NCI-H1436 (cell line): ENCODE results near the gene PCDHA9.
"Not testable (repeated sequence)": the region's sequence is repeated elsewhere in the genome, so short reads cannot be mapped to it uniquely, and the experiment has no call there.

Source experiments
- DNase-seq: peaks from one replicate; lab custom pipeline; 2025; lab: John Stamatoyannopoulos, UW

The PCDHA9 gene

DNA sequence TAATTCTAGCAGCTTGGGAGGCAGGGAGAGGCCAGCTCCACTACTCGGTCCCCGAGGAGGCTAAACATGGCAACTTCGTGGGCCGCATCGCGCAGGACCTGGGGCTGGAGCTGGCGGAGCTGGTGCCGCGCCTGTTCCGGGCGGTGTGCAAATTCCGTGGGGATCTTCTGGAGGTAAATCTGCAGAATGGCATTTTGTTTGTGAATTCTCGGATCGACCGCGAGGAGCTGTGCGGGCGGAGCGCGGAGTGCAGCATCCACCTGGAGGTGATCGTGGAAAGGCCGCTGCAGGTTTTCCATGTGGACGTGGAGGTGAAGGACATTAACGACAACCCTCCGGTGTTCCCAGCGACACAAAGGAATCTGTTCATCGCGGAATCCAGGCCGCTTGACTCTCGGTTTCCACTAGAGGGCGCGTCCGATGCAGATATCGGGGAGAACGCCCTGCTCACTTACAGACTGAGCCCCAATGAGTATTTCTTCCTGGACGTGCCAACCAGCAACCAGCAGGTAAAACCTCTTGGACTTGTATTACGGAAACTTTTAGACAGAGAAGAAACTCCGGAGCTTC is 13.7 kb upstream of the PCDHA9 start:
- not testable (repeated sequence) for DNase-seq

DNA sequence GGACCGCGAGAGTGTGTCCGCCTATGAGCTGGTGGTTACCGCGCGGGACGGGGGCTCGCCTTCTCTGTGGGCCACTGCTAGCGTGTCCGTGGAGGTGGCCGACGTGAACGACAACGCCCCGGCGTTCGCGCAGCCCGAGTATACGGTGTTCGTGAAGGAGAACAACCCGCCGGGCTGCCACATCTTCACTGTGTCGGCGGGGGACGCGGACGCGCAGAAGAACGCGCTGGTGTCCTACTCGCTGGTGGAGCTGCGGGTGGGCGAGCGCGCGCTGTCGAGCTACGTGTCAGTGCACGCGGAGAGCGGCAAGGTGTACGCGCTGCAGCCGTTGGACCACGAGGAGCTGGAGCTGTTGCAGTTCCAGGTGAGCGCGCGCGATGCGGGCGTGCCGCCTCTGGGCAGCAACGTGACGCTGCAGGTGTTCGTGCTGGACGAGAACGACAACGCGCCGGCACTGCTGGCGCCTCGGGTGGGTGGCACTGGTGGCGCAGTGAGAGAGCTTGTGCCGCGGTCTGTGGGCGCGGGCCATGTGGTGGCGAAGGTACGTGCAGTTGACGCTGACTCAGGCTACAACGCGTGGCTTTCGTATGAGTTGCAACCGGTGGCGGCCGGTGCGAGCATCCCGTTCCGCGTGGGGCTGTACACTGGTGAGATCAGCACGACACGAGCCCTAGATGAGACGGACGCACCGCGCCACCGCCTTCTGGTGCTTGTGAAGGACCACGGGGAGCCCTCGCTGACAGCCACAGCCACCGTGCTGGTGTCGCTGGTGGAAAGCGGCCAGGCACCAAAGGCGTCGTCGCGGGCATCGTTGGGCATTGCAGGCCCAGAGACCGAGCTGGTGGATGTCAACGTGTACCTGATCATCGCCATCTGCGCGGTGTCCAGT is 12.3 kb upstream of the PCDHA9 start:
- DNase-seq, result no peak

DNA sequence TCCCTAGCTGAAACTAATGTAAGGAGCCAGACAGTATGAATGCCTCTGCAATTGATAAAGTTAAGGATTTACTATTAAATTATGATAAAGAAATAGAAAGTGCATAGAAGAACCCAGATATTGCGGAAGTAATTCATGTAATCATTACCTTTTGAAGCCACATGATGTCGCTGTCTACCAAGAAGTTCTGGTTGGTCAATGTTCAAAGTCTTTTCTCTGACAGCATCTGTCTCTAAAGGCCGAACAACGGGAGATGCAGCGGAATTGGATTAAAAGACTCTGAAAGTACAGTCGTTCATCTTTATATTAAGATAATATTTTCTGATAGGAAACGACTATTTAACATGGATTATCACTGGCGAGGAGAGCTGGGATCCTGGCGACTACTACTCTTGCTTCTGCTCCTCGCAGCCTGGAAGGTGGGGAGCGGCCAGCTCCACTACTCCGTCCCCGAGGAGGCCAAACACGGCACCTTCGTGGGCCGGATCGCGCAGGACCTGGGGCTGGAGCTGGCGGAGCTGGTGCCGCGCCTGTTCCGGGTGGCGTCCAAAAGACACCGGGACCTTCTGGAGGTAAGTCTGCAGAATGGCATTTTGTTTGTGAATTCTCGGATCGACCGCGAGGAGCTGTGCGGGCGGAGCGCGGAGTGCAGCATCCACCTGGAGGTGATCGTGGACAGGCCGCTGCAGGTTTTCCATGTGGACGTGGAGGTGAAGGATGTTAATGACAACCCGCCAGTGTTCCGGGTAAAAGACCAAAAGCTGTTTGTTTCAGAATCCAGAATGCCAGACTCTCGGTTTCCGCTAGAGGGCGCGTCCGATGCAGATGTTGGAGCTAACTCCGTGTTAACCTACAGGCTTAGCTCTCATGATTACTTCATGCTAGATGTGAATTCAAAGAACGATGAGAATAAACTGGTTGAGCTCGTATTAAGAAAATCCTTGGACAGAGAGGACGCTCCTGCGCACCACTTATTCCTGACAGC is 6.9 kb upstream of the PCDHA9 start, which contains the start of gene PCDHA8:
TSS of gene PCDHA8 (plus strand) at position 210 of the 985 bp plus-strand sequence. CDS start at position 345, 135 bp downstream.
- DNase-seq, result no peak

DNA sequence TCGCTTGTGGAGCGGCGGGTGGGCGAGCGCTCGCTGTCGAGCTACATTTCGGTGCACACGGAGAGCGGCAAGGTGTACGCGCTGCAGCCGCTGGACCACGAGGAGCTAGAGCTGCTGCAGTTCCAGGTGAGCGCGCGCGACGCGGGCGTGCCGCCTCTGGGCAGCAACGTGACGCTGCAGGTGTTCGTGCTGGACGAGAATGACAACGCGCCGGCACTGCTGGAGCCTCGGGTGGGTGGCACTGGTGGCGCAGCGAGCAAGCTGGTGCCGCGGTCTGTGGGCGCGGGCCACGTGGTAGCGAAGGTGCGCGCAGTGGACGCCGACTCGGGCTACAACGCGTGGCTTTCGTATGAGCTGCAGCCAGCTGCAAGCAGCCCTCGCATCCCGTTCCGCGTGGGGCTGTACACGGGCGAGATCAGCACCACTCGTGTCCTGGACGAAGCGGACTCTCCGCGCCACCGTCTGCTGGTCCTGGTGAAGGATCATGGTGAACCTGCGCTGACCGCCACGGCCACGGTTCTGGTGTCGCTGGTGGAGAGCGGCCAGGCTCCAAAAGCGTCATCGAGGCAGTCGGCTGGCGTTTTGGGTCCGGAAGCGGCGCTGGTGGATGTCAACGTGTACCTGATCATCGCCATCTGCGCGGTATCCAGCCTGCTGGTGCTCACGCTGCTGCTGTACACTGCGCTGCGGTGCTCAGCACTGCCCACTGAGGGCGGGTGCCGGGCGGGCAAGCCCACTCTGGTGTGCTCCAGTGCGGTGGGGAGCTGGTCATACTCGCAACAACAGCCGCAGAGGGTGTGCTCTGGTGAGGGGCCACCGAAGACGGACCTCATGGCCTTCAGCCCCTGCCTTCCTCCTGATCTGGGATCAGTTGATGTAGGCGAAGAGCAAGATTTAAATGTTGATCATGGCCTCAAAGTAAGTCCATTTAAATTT is 5.1 kb upstream of the PCDHA9 start:
- DNase-seq, result no peak

DNA sequence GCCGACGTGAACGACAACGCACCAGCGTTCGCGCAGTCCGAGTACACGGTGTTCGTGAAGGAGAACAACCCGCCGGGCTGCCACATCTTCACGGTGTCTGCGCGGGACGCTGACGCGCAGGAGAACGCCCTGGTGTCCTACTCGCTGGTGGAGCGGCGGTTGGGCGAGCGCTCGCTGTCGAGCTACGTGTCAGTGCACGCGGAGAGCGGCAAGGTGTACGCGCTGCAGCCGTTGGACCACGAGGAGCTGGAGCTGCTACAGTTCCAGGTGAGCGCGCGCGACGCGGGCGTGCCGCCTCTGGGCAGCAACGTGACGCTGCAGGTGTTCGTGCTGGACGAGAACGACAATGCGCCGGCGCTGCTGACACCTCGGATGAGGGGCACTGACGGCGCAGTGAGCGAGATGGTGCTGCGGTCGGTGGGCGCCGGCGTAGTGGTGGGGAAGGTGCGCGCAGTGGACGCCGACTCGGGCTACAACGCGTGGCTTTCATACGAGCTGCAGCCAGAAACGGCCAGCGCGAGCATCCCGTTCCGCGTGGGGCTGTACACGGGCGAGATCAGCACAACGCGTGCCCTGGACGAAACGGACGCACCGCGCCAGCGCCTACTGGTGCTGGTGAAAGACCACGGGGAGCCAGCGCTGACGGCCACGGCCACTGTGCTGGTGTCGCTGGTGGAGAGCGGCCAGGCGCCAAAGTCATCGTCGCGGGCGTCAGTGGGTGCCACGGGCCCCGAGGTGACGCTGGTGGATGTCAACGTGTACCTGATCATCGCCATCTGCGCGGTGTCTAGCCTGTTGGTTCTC is 1.9 kb downstream of the PCDHA9 start:
- DNase-seq, result not testable (repeated sequence)

DNA sequence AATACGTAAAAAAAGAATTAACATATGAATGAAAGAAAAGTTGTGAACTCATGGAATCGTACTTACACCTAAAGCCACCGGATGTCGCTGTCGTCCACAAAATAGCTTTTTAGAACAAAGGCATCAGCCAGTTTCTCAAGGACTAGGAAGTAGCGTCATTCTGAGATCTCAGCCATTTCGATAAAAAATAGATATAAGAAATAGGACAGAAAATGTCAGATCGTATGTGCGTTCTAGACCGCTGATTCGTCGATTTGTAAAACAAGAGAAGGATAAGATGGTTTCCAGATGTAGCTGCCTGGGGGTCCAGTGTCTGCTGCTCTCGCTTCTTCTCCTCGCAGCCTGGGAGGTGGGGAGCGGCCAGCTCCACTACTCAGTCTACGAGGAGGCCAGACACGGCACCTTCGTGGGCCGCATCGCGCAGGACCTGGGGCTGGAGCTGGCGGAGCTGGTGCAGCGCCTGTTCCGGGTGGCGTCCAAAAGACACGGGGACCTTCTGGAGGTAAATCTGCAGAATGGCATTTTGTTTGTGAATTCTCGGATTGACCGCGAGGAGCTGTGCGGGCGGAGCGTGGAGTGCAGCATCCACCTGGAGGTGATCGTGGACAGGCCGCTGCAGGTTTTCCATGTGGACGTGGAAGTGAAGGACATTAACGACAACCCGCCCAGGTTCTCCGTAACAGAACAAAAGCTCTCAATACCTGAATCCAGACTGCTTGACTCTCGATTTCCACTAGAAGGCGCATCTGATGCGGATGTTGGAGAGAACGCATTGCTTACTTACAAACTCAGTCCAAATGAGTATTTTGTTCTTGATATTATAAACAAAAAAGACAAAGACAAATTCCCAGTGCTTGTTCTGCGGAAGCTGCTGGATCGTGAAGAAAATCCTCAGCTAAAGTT is 7.8 kb downstream of the PCDHA9 start, which contains the start of gene PCDHA10:
TSS of gene PCDHA10 (plus strand) at position 126 of the 903 bp plus-strand sequence. CDS start at position 278, 152 bp downstream.
- no peak for DNase-seq

DNA sequence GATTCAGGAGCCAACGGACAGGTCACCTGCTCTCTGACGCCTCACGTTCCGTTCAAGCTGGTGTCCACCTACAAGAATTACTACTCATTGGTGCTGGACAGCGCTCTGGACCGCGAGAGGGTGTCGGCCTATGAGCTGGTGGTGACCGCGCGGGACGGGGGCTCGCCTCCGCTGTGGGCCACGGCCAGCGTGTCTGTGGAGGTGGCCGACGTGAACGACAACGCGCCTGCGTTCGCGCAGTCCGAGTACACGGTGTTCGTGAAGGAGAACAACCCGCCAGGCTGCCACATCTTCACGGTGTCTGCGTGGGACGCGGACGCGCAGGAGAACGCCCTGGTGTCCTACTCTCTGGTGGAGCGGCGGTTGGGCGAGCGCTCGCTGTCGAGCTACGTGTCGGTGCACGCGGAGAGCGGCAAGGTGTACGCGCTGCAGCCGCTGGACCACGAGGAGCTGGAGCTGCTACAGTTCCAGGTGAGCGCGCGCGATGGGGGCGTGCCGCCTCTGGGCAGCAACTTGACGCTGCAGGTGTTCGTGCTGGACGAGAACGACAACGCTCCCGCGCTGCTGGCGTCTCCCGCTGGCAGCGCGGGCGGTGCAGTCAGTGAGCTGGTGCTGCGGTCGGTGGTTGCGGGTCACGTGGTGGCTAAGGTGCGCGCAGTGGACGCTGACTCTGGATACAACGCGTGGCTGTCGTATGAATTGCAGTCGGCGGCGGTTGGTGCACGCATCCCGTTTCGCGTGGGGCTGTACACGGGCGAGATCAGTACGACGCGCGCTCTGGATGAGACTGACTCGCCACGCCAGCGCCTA is 9.2 kb downstream of the PCDHA9 start:
- DNase-seq, result no peak

DNA sequence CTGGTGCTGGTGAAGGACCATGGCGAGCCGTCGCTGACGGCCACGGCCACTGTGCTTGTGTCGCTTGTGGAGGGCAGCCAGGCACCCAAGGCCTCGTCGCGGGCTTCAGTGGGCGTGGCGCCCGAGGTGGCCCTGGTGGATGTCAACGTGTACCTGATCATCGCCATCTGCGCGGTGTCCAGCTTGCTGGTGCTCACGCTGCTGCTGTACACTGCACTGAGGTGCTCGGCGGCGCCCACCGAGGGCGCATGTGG is 9.7 kb downstream of the PCDHA9 start:
- no peak for DNase-seq

DNA sequence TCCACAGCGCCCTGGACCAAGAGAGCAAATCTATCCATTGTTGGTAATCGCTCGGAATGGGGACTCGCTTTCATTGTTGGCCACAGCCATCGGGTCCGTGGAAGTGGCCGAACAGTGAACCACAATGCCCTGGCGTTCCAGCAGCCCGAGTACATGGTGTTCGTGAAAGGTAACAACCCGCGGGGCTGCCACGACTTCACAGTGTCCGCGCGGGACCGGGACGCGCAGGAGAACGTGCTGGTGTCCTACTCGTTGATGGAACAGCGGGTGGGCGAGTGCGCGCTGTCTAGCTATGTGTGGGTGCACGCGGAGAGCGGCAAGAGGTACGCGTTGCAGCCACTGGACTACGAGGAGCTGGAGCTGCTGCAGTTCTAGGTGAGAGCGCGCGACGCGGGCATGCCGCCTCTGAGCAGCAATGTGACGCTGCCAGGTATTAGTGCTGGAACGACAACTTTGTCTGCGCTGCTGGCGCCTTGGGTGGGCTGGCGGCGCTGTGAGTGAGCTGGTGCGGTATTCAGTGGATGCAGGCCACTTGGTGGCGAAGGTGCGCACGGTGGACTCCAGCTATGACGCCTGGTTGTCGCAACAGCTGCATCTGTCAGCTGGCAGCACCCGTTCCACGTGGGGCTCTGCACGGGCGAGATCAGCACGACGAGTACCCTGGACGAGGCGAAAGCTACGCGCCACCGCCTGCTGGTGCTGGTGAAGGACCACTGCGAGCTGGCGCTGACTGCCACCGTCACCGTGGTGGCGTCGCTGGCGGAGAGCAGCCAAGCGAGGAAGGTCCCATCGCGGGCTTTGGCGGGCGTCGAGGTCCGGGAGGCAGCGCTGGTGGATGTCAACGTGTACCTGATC is 14.5 kb downstream of the PCDHA9 start:
- DNase-seq, result no peak

DNA sequence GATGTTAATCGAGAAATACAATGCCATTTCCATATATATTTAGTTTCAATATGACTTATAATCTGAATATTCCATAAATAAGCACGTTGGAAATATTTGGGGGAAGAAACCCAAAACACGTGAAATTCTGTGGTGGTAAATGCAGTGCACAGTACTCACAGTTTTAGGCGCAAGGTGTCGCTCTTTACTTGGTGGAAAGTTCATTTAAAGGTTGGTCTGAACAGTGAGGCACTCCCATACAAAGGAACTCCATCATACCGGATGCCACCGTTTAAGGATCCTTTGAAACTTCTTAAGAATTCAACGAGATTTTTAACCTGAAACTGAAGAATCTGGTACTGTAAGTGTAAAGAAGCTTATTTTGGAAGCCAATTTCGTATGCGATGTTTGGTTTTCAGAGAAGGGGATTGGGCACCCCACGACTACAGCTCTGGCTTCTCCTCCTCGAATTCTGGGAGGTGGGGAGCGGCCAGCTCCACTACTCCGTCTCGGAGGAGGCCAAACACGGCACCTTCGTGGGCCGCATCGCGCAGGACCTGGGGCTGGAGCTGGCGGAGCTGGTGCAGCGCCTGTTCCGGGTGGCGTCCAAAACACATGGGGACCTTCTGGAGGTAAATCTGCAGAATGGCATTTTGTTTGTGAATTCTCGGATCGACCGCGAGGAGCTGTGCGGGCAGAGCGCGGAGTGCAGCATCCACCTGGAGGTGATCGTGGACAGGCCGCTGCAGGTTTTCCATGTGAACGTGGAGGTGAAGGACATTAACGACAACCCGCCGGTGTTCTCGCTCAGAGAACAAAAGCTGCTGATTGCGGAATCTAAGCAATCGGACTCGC is 20.8 kb downstream of the PCDHA9 start, which contains the start of gene PCDHA11:
TSS of gene PCDHA11 (plus strand) at position 237 of the 834 bp plus-strand sequence. CDS start at position 384, 147 bp downstream.
- peak; percentile 41 for DNase-seq

DNA sequence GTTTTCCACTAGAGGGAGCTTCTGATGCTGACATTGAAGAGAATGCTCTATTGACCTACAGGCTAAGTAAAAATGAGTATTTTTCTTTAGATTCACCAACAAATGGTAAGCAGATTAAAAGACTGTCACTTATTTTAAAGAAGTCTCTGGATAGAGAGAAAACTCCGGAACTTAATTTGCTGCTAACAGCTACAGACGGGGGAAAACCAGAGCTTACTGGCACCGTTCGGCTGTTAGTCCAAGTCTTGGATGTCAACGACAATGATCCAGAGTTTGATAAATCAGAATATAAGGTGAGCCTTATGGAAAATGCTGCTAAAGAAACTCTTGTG is 21.3 kb downstream of the PCDHA9 start:
- no peak for DNase-seq

DNA sequence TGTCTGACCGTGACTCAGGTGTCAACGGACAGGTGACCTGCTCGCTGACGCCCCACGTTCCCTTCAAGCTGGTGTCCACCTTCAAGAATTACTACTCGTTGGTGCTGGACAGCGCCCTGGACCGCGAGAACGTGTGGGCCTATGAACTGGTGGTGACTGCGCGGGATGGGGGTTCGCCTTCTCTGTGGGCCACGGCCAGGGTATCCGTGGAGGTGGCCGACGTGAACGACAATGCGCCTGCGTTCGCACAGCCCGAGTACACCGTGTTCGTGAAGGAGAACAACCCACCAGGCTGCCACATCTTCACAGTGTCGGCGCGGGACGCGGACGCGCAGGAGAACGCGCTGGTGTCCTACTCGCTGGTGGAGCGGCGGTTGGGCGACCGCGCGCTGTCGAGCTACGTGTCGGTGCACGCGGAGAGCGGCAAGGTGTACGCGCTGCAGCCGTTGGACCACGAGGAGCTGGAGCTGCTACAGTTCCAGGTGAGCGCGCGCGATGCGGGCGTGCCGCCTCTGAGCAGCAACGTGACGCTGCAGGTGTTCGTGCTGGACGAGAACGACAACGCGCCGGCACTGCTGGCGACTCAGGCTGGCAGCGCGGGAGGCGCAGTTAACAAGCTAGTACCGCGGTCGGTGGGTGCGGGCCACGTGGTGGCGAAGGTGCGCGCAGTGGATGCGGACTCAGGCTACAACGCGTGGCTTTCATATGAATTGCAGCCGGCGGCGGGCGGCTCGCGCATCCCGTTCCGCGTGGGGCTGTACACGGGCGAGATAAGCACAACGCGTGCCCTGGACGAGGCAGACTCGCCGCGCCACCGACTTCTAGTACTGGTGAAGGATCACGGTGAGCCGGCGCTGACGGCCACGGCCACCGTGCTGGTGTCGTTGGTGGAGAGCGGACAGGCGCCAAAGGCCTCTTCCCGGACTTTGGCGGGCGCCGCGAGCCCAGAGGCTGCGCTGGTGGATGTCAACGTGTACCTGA is 22.3 kb downstream of the PCDHA9 start:
- DNase-seq, result no peak

DNA sequence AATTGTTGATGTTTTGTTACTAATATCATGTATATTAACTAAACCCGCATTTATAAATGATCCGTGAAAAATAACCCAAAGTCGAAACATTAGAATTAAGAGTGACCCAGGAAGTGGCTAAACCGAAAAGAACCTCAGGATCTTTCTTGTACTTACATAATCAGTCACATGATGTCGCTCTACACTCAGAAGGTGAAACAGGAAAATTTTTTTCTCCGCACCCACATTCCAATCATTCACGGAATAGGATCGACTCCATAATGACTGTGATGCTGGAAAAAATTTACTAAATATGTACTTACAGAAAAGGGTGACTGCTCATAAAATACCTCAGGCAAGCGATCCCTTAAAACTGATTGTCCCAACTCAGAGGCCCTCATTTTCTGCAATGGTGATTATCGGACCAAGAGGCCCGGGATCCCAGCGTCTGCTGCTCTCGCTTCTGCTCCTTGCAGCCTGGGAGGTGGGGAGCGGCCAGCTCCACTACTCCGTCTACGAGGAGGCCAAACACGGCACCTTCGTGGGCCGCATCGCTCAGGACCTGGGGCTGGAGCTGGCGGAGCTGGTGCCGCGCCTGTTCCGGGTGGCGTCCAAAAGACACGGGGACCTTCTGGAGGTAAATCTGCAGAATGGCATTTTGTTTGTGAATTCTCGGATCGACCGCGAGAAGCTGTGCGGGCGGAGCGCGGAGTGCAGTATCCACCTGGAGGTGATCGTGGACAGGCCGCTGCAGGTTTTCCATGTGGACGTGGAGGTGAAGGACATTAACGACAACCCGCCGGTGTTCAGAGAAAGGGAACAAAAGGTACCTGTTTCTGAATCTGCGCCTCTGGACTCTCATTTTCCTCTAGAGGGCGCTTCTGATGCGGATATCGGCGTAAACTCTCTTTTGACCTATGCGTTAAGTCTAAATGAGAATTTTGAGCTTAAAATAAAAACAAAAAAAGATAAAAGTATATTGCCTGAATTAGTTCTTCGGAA is 27.2 kb downstream of the PCDHA9 start, which contains the start of gene PCDHA12:
TSS of gene PCDHA12 (plus strand) at position 224 of the 981 bp plus-strand sequence. CDS start at position 389, 165 bp downstream.
- DNase-seq, result no peak
